ENCODE data around the gene ETV3L.
"Not testable (repeated sequence)": the region's sequence is repeated elsewhere in the genome, so short reads cannot be mapped to it uniquely, and the experiment has no call there.

ETV3L gene

DNA sequence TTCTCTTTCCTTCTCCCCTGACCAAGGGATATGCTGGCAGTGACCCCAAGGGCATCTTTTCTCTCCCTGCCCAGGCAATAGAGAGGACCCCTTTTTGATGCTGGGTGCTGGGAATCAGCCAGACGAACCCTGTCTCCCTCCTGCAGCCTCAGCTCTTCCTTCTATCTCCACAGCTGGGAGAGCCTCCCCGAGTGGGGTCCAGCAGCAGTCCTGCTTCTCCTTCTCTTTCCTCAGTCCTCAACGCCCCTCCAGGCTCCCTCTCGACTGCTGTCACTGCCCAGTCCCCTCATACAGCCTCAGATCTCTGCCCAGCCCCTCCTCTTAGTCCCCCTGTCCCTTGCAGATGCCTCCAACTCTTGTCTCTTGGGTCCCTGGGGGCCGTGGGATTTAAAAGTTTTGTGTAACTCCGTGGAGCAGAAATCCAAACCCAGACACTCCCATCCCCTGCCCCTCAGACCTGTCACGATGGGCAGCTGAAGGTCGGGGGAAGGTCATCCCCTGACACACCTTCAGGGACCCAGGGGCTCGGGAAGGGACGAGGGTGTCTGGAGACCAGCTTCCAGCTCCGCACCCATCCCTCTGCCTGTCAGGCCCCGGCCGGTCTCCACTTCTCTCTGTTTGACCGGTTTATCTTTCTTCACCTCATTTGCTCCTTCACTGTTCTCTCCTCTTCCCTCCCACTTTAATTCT, 5.8 kb upstream of the ETV3L start:
- DNase-seq (ENCODE audit: low read depth), result no peak

DNA sequence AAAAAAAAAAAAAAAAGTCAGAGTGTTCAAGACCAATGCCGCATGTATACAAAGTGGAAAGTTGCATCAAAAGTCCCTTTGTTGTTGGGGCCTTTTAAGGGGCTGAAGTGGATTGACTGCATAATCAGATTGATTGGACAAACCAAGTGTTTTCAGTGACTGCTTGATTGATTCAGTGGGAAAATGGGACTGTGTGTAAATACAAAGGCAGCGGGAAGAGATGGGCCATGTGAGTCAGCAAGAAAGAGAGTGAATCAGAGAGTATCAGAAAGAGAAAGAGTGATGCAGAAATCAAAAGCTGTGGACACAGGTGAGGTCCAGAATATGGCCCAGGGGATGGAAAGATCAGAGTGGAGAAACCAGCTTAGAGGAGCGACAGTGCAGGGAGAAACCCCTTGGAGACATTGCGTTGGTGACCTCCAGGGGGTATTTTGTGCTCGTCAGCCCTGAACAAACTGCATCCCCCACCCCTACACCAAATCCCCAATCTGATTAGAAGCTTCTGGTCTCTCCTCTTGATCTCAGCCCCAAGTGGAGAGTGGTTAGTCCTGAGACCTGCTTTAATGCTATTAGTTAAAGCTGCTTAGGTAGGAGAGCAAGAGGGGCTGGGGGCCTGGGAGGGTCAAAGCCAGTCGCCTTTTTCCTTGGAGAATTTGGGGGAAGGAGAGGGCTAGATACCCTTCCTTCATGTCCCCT, 5.1 kb upstream of the ETV3L start:
- DNase-seq (ENCODE audit: low read depth), result no peak

- no peak for DNase-seq (ENCODE audit: low read depth)
These were observed 3.7 kb upstream of the ETV3L start for GRCh38 chr1:157103268-157103667.

DNA sequence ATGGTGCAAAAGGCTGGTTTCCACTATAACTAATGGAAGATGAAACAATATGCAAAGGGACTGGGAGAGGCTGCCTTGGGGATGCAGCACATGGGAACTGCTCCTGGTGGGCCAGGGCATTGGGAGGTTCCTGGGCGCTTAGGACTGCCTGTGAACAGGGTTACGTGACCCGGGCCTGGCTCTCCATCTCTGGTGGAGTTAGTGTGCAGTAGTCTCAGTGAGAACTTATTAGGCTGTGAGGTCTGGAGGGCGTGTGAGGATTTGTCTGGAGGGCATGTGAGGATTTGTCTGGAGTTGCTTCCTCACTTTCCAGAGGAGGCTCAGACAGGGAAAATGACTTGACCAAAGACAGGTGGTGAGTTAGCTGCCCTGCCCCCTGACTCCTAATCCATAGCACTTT, 1.5 kb upstream of the ETV3L start:
- no peak for DNase-seq (ENCODE audit: low read depth)

DNA sequence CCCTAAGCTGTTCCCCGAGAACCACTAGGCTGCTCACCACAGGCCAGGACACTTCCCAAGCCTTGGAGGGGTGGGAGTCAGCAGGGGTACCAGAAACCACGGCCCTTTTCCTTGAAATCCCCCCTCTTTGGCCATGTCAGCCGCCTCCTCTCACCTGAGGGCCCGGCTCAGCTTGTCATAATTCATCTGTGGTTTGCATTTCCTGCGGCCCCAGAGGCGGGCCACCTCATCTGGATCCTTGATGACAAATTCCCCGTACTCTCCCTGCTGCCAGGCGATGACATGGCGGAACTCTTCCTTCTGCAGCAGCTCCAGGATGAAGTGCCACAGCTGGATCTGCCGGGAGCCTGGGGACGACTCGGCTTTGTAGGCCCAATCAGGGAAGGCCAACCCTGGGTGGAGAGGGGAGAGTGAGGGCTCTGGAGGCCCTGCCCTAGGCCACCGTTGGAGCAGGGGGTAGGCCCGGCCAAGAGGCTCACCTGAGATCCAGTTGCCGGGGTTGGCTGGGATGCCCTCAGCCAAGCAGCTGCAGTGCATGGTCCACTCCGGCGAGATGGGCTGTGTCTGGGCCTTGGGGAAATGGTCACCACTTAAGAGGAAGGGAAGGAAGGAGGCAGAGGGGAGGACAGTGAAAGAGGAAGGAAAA, 498 bp downstream of the ETV3L start:
- not testable (repeated sequence) for DNase-seq (ENCODE audit: low read depth)

DNA sequence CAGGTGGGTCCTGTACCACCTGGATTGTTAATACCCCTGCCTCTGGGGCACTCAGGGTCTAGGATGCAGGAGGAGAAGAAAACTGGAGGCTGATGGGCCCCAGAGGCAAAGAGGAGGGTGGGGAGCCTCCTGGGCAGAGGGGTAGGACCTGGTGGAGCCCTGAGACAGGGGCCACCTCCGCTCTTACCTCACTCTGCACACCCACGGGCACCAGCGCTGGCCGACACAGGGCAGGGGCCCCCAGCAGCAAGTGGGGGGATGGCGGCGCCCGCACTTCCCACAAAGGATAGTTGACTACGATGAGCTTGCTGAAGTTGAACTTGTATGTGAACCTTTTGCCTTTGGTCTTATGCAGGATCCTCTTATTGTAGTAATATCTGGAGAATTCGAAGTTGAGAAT, 1.1 kb downstream of the ETV3L start:
- no peak for DNase-seq (ENCODE audit: low read depth)

DNA sequence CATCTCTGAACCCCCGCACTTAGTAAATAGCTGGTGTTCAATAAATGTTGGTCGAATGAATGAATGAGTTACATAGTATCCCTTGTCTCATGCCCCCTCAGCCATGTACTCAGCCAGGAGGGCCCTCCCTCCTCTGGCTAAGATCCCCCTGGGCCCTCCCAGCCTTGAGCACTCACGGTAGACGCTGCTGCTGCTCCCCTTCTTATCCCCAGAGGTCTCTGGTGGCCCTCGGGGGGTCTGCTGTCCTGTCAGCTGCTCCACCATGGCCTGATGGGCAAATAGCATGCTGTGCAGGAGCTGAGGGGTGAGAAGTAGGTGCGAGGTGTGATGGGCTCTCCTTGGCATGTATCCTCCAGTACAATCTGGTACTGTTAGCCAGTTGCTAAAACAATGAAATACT, 1.9 kb downstream of the ETV3L start:
- DNase-seq (ENCODE audit: low read depth), result no peak

GRCh38 chr1:157096881-157097280, 2.7 kb downstream of the ETV3L start:
- DNase-seq (ENCODE audit: low read depth), result no peak

- DNase-seq (ENCODE audit: low read depth), result no peak
These were observed 4.1 kb downstream of the ETV3L start for GRCh38 chr1:157095551-157095950.

GRCh38 chr1:157095091-157095490, 4.5 kb downstream of the ETV3L start:
- DNase-seq (ENCODE audit: low read depth), result no peak

DNA sequence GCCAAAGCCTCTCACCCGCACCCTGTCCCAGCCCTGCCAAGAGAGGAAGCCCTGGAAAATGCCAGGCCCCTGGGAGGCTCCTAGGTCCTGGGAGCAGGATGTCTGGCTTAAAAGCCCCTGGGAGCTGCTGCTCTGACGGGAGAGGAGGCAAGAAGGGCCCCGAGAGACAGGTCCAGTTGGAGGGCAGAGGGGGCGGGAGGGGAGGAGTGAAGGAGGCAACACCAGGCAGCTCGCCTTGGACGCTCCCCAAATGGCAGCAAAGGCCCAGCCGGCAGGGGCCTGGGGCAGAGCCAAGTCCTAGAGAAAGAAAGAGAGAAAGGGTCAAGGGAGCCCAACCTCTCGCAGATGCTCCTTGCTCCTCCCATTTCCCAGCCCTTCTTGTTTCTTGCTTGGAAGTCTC, 6.8 kb downstream of the ETV3L start:
- DNase-seq (ENCODE audit: low read depth), result no peak

- no peak for DNase-seq (ENCODE audit: low read depth)
These were observed 7.8 kb downstream of the ETV3L start for GRCh38 chr1:157091668-157092273.

GRCh38 chr1:157091186-157091585, 8.4 kb downstream of the ETV3L start:
- DNase-seq (ENCODE audit: low read depth), result no peak

- DNase-seq (ENCODE audit: low read depth), result no peak
These were observed 8.8 kb downstream of the ETV3L start for GRCh38 chr1:157090771-157091170.

GRCh38 chr1:157090196-157090647, 9.4 kb downstream of the ETV3L start:
- peak; percentile 85 for DNase-seq (ENCODE audit: low read depth)

DNA sequence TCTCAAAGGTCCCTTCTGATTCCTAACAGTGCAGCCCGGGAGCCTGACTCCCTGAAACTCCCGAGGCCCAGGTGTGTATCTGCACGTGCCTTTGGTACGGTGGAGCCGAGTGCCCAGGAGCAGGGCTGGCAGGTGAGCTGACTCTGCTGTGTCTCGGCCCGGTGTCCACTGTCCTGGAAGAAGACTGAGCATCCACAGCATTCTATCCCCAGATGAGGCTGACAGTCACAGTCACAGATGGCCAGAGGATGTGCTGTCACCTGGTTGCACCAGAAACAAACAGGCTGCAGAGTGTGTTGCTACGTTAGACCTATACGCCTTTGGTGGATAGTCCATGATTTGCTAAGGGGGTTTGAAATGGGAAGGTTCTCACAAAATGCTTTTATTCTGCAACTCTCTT, 9.8 kb downstream of the ETV3L start:
- no peak for DNase-seq (ENCODE audit: low read depth)

DNA sequence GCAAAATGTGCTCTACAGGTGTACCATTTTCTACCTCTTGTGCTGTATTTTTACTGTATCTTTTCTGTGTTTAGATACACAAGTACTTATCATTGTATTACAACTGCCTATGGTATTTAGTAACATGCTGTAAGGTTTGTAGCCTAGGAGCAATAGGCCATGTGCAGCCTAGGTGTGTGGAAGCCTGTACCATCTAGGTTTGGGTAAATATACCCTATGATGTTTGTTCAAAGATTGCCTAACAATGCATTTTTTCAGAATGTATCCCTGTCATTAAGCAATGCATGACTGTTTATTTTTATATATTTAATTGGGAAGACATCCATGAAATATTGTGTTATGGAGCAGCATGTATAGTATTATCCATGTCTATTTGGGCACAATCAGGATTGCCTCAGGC, 11.0 kb downstream of the ETV3L start:
- no peak for DNase-seq (ENCODE audit: low read depth)

- no peak for DNase-seq (ENCODE audit: low read depth)
These were observed 12.6 kb downstream of the ETV3L start for GRCh38 chr1:157087030-157087429.

- no peak for DNase-seq (ENCODE audit: low read depth)
These were observed 13.3 kb downstream of the ETV3L start for GRCh38 chr1:157086299-157086698.

DNA sequence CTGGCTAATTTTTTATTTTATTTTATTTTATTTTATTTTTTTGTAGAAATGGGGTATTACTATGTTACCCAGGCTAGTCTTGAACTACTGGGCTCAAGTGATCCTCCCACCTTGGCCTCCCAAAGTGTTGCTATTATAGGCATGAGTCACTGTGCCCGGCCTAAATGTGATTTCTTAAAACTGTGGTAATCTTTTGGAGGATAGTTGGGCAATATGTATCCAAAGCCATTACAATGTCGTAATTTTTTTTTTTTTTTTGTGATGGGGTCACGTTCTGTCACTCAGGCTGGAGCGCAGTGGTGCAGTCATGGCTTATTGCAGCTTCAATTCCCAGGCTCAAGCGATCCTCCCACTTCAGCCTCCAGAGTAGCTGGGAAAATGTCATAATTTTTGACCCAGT, 14.2 kb downstream of the ETV3L start:
- DNase-seq (ENCODE audit: low read depth), result no peak

- DNase-seq (ENCODE audit: low read depth), result no peak
These were observed 14.9 kb downstream of the ETV3L start for GRCh38 chr1:157084720-157085119.

DNA sequence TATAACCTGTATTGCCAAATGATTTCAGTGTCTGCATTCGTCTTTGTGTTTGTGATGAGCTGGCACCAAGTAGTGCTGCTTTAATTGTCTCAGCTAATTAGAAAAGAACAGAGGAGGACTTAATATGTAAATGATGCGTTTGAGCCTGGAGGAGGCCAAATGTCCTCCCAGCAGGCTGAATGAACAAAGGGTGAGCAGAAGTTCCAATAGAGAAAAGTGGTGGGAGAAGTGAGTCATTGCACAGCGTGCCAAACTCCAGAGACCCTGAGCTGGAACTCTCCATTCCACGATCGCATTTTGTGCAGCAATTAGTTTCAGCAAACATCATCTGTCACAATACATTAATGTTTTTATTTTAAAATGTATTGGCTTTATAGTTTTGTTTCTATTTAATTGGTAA, 17.9 kb downstream of the ETV3L start:
- DNase-seq (ENCODE audit: low read depth), result no peak

DNA sequence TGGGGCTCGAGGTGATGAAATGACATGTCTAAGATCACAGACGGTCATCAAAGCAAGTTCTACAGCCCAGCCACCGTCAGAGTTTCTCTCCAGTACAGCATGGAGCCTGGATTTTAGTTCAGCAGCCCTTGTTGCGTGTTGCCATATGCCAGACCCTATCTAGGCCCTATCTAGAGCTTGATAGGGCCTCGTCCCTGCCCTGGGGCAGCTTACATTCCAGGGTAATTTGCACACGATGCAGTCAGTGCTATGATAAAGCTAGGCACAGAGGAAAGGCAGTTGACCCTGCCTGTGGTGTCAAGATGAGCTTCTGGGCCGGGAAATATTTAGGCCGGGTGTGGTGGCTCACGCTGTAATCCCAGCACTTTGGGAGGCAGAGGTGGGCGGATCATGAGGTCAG, 18.9 kb downstream of the ETV3L start:
- DNase-seq (ENCODE audit: low read depth), result no peak

Data from stimulated activated CD8-positive, alpha-beta memory T cell treated with anti-CD3 and anti-CD28 coated beads, Interleukin-15, amount 100 ng/mL, for 24 hours (primary cell).